ENCODE results near the gene TTC12.

TTC12 gene

DNA sequence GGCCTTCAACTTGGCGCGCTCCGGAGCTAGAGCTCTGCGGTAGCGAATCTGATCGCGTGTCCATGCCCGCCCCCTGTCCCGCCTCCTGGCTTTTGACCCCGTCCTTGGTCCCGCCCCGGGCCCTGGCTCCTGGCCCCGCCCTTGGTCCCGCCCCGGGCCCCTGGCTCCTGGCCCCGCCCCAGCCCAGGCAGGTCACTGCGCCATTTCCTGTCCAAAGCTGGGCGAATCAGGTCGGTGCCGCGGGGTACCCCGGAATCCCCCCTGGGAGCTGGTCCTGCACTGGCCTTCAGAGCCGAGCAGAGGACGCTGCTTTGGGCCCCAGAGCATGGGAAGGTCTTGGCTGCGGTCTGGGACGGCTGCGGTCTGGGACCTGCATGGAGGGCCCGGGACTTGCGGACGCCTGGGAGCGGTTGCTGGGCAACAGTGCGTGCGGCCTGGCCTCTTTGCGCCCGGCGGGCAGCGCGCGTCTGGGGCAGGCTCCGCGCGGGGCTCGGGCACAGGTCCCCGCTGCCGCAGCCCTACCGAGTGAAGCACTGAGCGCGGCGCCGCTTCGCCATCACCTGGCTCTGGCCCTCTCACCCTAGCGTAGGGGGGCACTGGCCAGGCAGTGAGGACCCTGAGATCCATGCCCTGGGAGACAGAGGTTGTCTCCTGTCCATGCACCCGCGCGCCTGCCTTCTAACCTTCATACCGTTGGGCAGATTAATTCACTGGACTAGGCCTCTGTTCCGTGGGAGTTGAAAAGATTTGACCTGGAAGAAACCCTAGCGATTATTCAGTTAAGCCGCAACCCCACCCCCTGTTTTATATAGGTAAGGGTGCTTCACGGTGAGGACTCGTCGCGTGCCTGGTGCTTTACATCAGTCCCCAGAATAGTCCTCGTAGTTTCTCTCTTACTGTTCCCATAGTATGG lies at the start of gene TTC12:
Gene TTC12, plus strand, starts transcription at position 195 of the 913 bp plus-strand sequence. CDS start 1,675 bp downstream, outside the sequence.
- DNase-seq (ENCODE audit: low spot score) = peak; percentile 88

- no peak for DNase-seq (ENCODE audit: low spot score)
Observed at GRCh38 chr11:113265362-113265761, 49.0 kb upstream of the TTC12 start.

DNA sequence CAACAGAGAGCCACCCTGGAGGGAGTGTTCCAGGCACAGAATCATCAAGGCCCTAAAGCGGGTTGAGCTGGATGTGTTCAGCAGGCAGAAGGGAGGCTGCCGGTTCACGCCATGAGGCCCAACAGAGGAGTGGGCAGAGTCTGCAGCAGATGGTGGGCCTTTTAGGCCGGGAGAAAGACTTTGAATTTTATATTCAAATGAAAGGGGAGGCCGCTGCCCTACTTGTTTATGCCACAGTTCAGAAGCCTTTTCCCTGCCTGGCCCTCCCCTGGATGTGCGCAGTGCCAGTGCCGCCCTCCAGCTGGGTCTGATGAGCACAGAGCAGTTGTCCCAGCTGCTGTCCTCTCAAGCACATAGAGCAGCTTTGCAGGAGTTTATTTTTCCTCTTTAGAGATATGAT lies 46.9 kb upstream of the TTC12 start:
- DNase-seq (ENCODE audit: low spot score) = no peak

GRCh38 chr11:113269096-113269495 lies 45.3 kb upstream of the TTC12 start:
- no peak for DNase-seq (ENCODE audit: low spot score)

DNA sequence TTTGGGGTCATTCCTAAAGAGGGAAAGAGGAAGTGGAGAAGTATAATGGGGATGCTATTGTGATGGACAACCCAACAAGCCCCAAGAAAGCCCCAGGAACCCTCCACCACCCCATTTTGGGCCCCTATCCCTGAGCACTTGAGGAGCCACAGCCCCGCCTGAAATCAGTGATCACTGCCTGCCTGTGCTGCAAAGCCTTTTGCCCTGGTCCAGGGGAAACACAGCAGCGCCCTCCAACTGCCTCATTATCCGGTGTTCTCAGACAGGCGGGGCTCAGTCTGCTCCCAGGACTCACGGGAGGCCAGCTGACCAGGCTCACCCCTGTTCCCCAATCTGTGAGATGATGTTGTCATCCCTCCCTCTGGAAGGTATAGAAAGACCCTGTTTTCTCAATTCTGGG lies 44.7 kb upstream of the TTC12 start:
- DNase-seq (ENCODE audit: low spot score) = no peak

- DNase-seq (ENCODE audit: low spot score) = no peak
Observed at GRCh38 chr11:113270080-113270479, 44.3 kb upstream of the TTC12 start.

GRCh38 chr11:113271551-113272245 lies 42.7 kb upstream of the TTC12 start:
- DNase-seq (ENCODE audit: low spot score) = no peak

DNA sequence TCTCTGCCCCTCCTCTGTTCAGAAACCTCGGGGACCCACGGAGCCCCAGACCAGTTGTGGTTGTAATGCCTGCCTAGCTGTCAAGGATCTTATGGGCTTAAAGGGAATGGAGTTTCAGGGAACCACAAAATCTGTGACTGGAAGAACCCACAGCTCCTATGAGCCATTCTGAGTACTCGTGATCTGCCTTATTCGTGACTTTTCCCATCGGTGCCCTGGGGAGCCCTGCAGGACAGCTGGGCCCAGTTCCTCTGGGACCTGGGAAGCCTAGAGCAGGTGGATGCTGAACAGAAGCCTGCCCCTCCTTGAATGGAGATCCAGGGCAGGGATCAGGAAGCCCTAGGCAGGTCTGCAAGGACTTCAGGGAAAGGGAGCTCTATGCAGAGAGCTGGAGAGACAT lies 42.1 kb upstream of the TTC12 start:
- no peak for DNase-seq (ENCODE audit: low spot score)

DNA sequence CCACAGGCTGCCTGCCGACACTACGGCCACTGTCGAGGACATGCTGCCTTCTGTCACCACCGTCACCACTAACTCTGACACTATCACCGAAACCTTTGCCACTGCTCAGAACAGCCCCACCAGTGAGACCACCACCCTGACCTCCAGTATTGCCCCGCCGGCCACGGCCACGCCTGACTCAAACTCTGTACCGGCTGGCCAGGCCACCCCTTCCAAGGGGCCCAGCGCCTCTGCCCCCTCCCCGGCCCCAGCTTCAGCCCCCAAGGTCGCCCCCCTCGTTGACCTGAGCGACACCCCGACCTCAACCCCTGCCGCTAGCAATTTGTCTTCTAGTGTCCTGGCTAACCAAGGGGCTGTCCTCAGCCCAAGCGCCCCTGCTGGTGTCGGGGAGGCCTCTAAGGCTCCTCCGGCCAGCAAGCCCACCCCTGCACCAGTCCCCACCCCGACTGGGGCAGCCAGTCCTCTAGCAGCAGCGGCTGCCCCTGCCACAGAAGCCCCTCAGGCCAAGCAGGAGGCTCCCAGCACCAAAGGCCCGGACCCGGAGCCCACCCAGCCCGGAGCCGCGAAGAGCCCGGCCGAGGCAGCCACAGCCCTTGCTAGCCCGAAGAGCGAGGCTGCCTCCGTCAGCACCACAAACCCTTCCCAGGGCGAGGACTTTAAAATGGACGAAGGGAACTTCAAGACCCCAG lies 41.3 kb upstream of the TTC12 start:
- DNase-seq (ENCODE audit: low spot score) = no peak

GRCh38 chr11:113273720-113274119 lies 40.7 kb upstream of the TTC12 start:
- DNase-seq (ENCODE audit: low spot score) = no peak

GRCh38 chr11:113274713-113275582 lies 39.4 kb upstream of the TTC12 start:
- no peak for DNase-seq (ENCODE audit: low spot score)

GRCh38 chr11:113275602-113276001 lies 38.8 kb upstream of the TTC12 start:
- no peak for DNase-seq (ENCODE audit: low spot score)

DNA sequence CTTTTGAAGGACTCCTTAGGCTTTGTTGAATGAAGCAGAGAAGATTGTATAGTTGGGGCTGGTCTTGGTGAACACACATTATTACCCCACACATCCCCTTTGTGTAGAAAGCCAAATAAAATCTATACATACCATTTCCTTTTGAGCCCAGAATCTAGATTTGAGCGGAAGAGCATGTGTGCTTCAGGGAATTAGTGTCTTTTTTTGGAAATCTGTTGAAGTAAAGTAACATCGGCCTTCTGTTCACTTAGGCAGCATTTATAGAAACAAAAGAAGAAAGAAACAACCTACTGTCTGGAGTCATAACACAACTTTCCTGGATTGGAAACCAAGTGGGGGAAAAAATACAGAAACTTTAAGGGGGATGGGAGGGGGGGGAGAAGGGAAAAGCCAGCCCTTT lies 37.9 kb upstream of the TTC12 start:
- no peak for DNase-seq (ENCODE audit: low spot score)

DNA sequence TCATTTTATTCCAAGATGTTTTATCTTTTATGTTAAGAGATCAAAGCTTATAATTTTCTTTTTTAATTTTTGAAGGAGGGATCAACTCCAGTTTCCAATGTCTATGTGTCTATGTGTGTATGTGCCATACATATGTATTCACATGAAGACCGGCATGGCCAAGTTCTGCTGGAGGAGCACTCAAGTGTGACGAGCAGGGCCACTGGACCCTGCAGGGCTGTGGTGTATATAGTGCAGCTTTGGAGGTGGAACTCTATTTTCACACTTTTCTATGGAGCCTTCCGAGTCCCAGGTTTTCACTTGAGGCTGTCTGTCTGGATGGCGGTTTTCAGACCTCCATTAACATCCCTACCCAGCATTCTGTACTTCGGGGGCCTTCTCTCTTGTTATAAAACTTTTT lies 36.5 kb upstream of the TTC12 start:
- no peak for DNase-seq (ENCODE audit: low spot score)

DNA sequence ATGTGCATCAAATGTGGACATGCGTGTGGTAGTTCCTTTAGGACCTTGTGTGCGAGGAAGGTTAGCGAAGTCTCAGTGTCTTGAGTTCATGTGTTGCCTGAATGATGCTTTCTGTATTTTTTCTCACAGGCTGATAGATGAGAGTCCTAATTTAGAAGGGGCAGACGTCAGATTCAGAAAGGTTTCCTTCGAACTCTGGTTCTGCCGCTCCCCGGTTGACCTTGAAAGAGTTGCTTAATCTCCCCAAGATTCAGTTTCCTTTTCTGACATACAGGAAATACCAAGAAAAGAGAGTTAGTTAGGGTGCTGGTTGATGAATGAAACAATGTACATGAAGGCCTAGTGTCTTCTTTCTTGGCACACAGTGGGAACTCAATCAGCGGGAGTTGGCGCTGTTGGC lies 35.9 kb upstream of the TTC12 start:
- no peak for DNase-seq (ENCODE audit: low spot score)

GRCh38 chr11:113278925-113279324 lies 35.5 kb upstream of the TTC12 start:
- DNase-seq (ENCODE audit: low spot score) = no peak

DNA sequence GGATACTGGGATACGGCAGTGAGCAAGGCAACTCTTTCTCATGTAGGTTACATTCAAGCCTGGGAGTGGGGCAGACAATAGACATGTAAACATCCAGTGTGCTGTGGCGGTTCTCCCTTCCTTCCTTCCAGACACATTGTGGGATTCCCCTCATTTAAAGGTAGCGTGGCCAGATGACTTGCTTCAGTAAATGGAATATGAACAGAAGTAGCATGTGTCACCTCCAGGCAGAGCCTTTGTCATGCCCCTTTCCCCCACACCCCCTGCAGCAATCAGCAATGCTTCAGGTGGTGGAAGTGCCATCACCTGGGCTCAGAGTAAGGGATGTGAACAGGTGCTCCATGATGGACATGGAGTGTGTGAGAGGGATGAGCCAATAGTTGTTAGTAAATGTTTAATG lies 34.8 kb upstream of the TTC12 start:
- no peak for DNase-seq (ENCODE audit: low spot score)

DNA sequence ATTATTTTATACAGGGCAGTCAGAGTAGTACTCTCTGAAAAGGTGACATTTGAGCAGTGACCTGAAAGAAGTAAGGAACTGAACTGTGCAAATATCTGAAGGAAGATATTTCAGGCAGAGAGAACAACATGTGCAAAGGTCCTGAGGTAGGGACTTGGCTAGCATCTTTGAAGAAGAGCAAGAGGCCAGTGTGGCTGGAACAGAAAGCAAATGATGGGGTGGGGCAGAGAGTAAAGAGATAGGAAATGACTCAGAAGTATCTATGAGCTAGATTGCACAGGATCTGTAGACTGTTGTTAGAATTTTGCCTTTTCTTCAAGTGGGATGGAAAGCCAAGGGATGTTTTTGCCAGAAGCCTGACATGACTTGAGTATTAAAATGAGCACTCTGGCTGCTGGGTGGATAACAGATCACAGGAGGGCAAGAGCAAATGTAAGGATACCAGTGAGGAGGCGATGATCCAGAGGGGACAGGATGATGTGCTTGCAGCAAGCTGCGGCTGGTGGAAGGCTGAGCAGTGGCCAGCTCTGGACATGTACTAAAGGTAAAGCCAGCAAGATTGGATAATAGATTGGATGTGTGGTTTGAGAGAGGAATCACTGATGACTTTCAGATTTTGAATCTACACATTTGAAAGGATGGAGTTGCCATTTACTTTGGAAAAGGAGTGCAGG lies 33.2 kb upstream of the TTC12 start:
- no peak for DNase-seq (ENCODE audit: low spot score)

GRCh38 chr11:113282898-113283437 lies 31.4 kb upstream of the TTC12 start:
- no peak for DNase-seq (ENCODE audit: low spot score)

DNA sequence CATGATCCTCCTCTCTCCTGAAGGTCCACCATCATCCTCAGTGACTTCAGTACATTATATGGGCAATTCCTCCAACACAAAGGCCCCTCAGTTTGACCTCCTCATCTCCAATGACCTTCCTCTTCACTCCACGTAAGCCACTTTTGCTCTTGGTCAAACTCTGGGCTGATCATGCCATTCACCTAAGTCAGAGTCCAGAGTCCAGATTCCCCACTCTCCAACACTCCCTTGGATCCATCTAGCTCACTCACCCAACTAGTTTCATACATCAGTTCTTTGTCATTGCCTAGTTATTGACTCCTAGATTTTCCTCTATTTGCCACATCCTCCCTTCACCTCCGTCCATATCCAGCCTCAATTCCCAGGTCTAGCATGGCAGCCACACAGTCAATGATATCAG lies 30.5 kb upstream of the TTC12 start:
- DNase-seq (ENCODE audit: low spot score) = no peak

GRCh38 chr11:113286009-113286408 lies 28.4 kb upstream of the TTC12 start:
- DNase-seq (ENCODE audit: low spot score) = no peak
